HL-60 (cell line): ENCODE results near the gene ANO1.

Experiments
- DNase-seq, 2 experiments: peaks; one replicate each; pipeline ENCODE4 v3.0.0-alpha.2; 2010 to 2020; ENCODE audit warnings: low read depth in 1 of 2, low spot score in 1 of 2
- H3K27ac ChIP-seq: fragments of 250-450 bp; sonication (Bioruptor Pico); replicated peaks from 2 replicates; pipeline ENCODE4 v1.5.1; 2020; ENCODE audit warnings: mild to moderate bottlenecking, moderate library complexity
- H3K27me3 ChIP-seq: fragments of 250-450 bp; sonication (Bioruptor Pico); 2 replicates; pipeline ENCODE4 v1.5.1; 2021; ENCODE audit warnings: mild to moderate bottlenecking, moderate library complexity; ENCODE audit not compliant: insufficient read depth, poor library complexity, severe bottlenecking
- H3K4me3 ChIP-seq: replicated peaks from 2 replicates; pipeline ENCODE4 v1.5.1; 2011; ENCODE audit warnings: mild to moderate bottlenecking, control low read depth, low read length; ENCODE audit not compliant: insufficient read depth
- GABPA ChIP-seq: IDR thresholded peaks from 2 replicates; pipeline ENCODE4 v1.6.1; 2012; ENCODE audit warnings: low read depth
- POLR2AphosphoS5 ChIP-seq: IDR thresholded peaks from 2 replicates; pipeline ENCODE4 v1.6.1; 2012; ENCODE audit warnings: low read depth
- SPI1 ChIP-seq: IDR thresholded peaks from 2 replicates; pipeline ENCODE4 v1.6.1; 2012; ENCODE audit warnings: low read depth, mild to moderate bottlenecking, borderline replicate concordance
- TF ChIP-seq, protein P1 (sequence below): IDR thresholded peaks from one replicate; pipeline ENCODE4 v1.5.1; 2011; ENCODE audit warnings: low read length, control low read depth, inconsistent platforms; ENCODE audit not compliant: insufficient read depth
- TF ChIP-seq, protein P2 (sequence below): IDR thresholded peaks from 2 replicates; pipeline ENCODE4 v1.6.1; 2012; ENCODE audit warnings: low read depth; ENCODE audit not compliant: insufficient replicate concordance

ANO1 gene

DNA sequence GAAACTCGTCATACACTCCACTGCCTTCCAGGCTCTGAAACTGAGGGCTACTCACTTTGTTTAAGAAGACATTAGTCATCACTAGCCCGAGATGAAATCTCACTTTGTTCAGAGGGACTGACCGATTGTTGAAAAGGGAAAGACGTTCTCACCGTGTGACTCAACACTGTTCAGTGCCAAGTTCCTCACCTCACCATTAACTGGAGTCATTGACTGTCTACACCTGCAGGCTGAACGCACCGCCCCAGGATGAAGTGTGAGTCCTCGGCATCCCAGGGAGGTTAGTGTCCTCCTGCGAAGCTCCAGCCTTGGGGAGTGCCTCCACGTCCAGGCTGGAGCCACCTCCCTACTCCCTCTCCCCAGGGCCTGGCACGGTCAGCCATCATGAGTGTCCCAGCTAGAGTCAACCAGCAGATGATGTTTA, 155.4 kb downstream of the ANO1 start:
- H3K27ac ChIP-seq = no peak overlapping the region
- H3K27me3 ChIP-seq = no peaks in the 10 kb centered on the region
- H3K4me3 ChIP-seq = no peak overlapping the region
- DNase-seq = no peak
- TF ChIP-seq, protein P1, sequence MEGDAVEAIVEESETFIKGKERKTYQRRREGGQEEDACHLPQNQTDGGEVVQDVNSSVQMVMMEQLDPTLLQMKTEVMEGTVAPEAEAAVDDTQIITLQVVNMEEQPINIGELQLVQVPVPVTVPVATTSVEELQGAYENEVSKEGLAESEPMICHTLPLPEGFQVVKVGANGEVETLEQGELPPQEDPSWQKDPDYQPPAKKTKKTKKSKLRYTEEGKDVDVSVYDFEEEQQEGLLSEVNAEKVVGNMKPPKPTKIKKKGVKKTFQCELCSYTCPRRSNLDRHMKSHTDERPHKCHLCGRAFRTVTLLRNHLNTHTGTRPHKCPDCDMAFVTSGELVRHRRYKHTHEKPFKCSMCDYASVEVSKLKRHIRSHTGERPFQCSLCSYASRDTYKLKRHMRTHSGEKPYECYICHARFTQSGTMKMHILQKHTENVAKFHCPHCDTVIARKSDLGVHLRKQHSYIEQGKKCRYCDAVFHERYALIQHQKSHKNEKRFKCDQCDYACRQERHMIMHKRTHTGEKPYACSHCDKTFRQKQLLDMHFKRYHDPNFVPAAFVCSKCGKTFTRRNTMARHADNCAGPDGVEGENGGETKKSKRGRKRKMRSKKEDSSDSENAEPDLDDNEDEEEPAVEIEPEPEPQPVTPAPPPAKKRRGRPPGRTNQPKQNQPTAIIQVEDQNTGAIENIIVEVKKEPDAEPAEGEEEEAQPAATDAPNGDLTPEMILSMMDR = no peak
- no peak for TF ChIP-seq SPI1
- TF ChIP-seq, protein P2, sequence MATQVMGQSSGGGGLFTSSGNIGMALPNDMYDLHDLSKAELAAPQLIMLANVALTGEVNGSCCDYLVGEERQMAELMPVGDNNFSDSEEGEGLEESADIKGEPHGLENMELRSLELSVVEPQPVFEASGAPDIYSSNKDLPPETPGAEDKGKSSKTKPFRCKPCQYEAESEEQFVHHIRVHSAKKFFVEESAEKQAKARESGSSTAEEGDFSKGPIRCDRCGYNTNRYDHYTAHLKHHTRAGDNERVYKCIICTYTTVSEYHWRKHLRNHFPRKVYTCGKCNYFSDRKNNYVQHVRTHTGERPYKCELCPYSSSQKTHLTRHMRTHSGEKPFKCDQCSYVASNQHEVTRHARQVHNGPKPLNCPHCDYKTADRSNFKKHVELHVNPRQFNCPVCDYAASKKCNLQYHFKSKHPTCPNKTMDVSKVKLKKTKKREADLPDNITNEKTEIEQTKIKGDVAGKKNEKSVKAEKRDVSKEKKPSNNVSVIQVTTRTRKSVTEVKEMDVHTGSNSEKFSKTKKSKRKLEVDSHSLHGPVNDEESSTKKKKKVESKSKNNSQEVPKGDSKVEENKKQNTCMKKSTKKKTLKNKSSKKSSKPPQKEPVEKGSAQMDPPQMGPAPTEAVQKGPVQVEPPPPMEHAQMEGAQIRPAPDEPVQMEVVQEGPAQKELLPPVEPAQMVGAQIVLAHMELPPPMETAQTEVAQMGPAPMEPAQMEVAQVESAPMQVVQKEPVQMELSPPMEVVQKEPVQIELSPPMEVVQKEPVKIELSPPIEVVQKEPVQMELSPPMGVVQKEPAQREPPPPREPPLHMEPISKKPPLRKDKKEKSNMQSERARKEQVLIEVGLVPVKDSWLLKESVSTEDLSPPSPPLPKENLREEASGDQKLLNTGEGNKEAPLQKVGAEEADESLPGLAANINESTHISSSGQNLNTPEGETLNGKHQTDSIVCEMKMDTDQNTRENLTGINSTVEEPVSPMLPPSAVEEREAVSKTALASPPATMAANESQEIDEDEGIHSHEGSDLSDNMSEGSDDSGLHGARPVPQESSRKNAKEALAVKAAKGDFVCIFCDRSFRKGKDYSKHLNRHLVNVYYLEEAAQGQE = no peak
- no peak for TF ChIP-seq POLR2AphosphoS5
- TF ChIP-seq GABPA = no peak

DNA sequence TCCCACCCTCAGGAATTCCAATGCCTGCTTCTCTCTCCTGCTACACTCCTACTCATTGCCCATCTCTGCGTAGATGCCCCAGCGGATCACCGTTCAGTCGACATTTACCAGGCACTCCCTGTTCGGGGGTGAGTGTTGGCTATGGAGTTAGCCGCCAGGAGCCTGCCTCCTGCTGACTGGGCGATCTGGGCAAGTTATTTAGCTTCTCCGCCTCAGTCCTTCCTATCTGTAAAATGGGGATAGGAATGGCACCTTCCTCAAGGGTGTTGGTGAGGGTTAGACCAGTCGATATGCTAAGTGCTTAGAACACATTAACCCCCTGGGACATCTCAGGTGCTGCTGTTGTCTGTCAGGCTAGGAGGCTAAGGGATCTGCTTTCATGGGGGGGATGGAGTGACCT, 155.8 kb downstream of the ANO1 start:
- Histone ChIP-seq H3K27me3 (no peaks in the 10 kb centered on the region), H3K27ac (no peak overlapping the region), H3K4me3 (no peak overlapping the region)
- DNase-seq = no peak
- TF ChIP-seq POLR2AphosphoS5 = no peak
- no peak for TF ChIP-seq SPI1
- TF ChIP-seq GABPA = no peak
- TF ChIP-seq, protein P1 = no peak
- TF ChIP-seq, protein P2 = no peak
